ENCODE results near the gene C9orf153.

C9orf153 gene

DNA sequence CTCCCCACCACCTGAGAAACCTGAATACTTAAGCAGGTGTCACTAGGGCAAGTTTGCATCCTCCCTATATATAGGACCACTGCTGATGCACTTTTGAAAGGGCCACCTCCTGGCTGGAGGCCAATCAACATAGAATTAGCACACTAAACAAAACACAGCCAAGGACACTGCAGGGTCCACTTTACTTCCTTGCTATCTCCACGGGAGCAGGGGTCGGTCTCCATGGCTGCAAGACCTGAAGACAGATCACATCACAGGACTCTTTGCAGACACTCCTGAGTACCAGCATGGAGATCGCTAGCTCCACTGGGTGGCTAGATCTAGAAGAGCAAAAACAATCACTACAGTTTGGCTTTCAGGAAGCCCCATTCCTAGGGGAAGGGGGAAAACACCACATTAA lies 72.3 kb downstream of the C9orf153 start:
- no peak for DNase-seq

DNA sequence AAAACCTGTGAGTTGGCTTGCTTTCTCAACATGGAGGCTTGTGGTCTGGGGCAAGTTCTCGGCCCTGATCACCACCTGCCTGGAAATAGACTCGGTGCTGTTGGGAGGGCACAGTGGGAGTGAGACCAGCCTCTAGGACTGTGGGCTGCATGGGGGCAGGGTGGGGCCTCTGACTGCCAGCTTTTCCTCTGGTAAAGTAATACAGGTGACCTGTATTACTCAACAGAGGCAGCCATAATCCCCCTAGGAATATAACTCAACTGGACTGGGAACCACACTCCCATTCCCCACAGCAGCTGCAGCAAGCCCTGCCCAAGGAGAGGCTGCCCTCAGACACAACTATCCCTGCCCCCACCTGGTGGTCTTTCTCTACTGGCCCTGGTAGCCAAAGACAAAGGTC lies 72.8 kb downstream of the C9orf153 start:
- DNase-seq = no peak

DNA sequence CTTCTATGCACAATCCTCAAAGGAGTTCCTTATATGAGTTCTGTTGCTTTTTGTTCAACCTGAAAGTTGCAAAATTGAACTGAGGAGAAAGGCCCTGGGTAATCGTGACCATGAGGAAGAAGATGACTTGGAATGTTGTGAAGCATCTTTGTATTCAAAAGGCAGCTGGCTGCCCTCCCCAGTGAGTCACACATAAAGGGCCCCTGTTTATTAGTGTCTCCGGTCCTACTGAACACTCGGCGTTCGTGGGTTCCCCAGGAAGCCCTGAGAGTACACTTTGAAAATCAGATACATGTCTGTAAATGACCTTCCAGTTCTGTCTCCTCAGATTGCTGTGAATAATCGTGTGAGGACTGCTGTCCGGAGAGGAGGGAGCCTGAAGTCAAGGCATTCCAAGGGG lies 73.6 kb downstream of the C9orf153 start:
- no peak for DNase-seq

DNA sequence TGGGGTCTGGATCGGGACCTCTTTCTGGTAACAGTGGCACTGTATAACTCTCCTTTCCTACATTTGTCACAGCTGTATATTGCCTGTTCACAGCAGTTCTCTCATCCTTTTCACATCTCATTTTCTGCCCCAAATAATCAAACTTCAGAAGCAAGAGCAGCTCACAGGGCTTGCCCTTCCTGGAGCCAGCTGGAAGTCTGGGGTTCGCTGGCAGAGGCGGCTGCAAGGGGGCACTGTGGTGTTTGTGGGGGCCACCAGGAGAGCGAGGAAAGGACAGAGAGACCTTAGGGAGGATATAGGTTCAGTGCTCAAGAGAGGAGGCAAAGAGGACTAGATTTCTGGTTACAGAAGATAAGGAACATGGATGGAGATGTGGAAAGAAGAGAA lies 75.3 kb downstream of the C9orf153 start:
- no peak for DNase-seq

DNA sequence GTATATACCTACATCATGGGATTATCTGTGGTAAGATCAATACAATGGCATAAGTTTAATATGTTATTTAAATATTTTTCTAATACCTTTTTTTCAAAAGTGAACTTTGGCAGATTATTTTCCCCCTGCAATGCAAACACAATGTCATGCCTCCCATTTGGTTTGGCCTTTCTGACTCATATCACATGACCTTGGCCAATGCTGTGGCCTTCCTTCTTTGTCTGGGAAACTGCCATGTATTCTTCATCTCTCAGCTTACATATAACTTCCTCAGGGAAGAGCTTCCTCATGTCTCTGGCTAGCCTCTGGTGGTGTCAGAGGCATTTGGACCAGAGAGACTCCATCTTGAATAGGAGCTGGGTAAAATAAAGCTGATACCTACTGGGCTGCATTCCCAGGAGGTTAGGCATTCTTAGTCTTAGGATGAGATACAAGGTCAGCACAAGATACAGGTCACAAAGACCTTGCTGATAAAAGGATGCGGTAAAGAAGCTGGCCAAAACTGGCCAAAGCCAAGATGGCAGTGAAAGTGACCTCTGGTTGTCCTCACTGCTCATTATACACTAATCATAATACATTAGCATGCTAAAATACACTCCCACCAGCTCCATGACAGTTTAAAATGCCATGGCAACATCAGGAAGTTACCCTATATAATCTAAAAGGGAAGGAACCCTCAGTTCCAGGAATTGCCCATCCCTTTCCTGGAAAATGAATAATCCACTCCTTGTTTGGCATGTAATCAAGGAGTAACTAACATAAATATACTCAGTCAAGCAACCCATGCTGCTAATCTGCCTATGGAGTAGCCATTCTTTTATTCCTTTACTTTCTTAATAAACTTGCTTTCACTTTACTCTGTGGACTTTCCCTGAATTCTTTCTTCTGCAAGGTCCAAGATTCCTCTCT lies 76.0 kb downstream of the C9orf153 start:
- no peak for DNase-seq

GRCh38 chr9:86181379-86182315 lies 77.8 kb downstream of the C9orf153 start:
- no peak for DNase-seq

- no peak for DNase-seq
These were observed 81.0 kb downstream of the C9orf153 start for GRCh38 chr9:86178503-86178902.

- no peak for DNase-seq
These were observed 81.5 kb downstream of the C9orf153 start for GRCh38 chr9:86177995-86178394.

- no peak for DNase-seq
These were observed 83.0 kb downstream of the C9orf153 start for GRCh38 chr9:86176468-86176867.

GRCh38 chr9:86175743-86176456 lies 83.6 kb downstream of the C9orf153 start:
- DNase-seq = no peak

GRCh38 chr9:86175223-86175622 lies 84.2 kb downstream of the C9orf153 start:
- DNase-seq = no peak
